HEK293 (cell line): ENCODE results near the gene NR2F1-AS1.

Source experiments
- BCL11B ChIP-seq: fragments of 450-650 bp; formaldehyde crosslinking; IDR thresholded peaks from 2 replicates; pipeline ENCODE4 v1.5.1; 2016; ENCODE audit warnings: low read depth, missing biosample characterization, missing genetic modification characterization
- EGR2 ChIP-seq: fragments of 450-650 bp; formaldehyde crosslinking; IDR thresholded peaks from 2 replicates; pipeline ENCODE4 v1.5.1; 2016; ENCODE audit warnings: low read depth, missing biosample characterization, missing genetic modification characterization
- FEZF1 ChIP-seq: fragments of 450-650 bp; formaldehyde crosslinking; IDR thresholded peaks from 2 replicates; pipeline ENCODE4 v1.5.1; 2016; ENCODE audit warnings: missing biosample characterization, missing genetic modification characterization
- IKZF3 ChIP-seq: fragments of 450-650 bp; IDR thresholded peaks from 2 replicates; pipeline ENCODE4 v1.5.0; 2018; ENCODE audit warnings: missing biosample characterization, mild to moderate bottlenecking, missing genetic modification characterization, moderate library complexity
- KLF16 ChIP-seq: fragments of 450-650 bp; formaldehyde crosslinking; IDR thresholded peaks from 2 replicates; pipeline ENCODE4 v1.5.1; 2017; ENCODE audit warnings: missing biosample characterization, missing genetic modification characterization
- KLF7 ChIP-seq: fragments of 450-650 bp; formaldehyde crosslinking; IDR thresholded peaks from 2 replicates; pipeline ENCODE4 v1.5.1; 2016; ENCODE audit warnings: missing biosample characterization, missing genetic modification characterization, borderline replicate concordance
- SCRT1 ChIP-seq: fragments of 450-650 bp; formaldehyde crosslinking; IDR thresholded peaks from 2 replicates; pipeline ENCODE4 v1.5.1; 2016; ENCODE audit warnings: missing biosample characterization, missing genetic modification characterization, borderline replicate concordance
- SP2 ChIP-seq: fragments of 450-650 bp; formaldehyde crosslinking; IDR thresholded peaks from 2 replicates; pipeline ENCODE4 v1.5.1; 2016; ENCODE audit warnings: missing biosample characterization, missing genetic modification characterization
- YY1 ChIP-seq: fragments of 450-650 bp; formaldehyde crosslinking; IDR thresholded peaks from 2 replicates; pipeline ENCODE4 v1.5.1; 2018; ENCODE audit warnings: missing biosample characterization, missing genetic modification characterization
- ZBTB17 ChIP-seq: fragments of 450-650 bp; formaldehyde crosslinking; IDR thresholded peaks from 2 replicates; pipeline ENCODE4 v1.5.1; 2016; ENCODE audit warnings: missing biosample characterization, missing genetic modification characterization
- ZBTB20 ChIP-seq: fragments of 450-650 bp; formaldehyde crosslinking; IDR thresholded peaks from 2 replicates; pipeline ENCODE4 v1.5.1; 2016; ENCODE audit warnings: missing biosample characterization, missing genetic modification characterization
- ZBTB8A ChIP-seq: fragments of 450-650 bp; formaldehyde crosslinking; IDR thresholded peaks from 2 replicates; pipeline ENCODE4 v1.5.1; 2016; ENCODE audit warnings: missing biosample characterization, missing genetic modification characterization
- ZEB2 ChIP-seq: fragments of 450-650 bp; formaldehyde crosslinking; IDR thresholded peaks from 2 replicates; pipeline ENCODE4 v1.5.1; 2016; ENCODE audit warnings: missing biosample characterization, missing genetic modification characterization
- ZIC2 ChIP-seq: fragments of 450-650 bp; formaldehyde crosslinking; IDR thresholded peaks from 2 replicates; pipeline ENCODE4 v1.5.1; 2016; ENCODE audit warnings: missing biosample characterization, missing genetic modification characterization
- ZNF202 ChIP-seq: fragments of 450-650 bp; formaldehyde crosslinking; IDR thresholded peaks from 2 replicates; pipeline ENCODE4 v1.5.1; 2016; ENCODE audit warnings: missing biosample characterization, missing genetic modification characterization, borderline replicate concordance
- ZNF292 ChIP-seq: fragments of 450-650 bp; formaldehyde crosslinking; IDR thresholded peaks from 2 replicates; pipeline ENCODE4 v1.5.1; 2016; ENCODE audit warnings: low read depth, missing biosample characterization, missing genetic modification characterization, borderline replicate concordance
- ZNF341 ChIP-seq: fragments of 450-650 bp; formaldehyde crosslinking; IDR thresholded peaks from 2 replicates; pipeline ENCODE4; 2016; ENCODE audit warnings: low read depth, missing biosample characterization, missing genetic modification characterization
- ZNF501 ChIP-seq: fragments of 450-650 bp; formaldehyde crosslinking; IDR thresholded peaks from 2 replicates; pipeline ENCODE4 v1.5.1; 2016; ENCODE audit warnings: missing biosample characterization, missing genetic modification characterization
- ZNF561 ChIP-seq: fragments of 450-650 bp; IDR thresholded peaks from 2 replicates; pipeline ENCODE4 v1.5.1; 2018; ENCODE audit warnings: missing biosample characterization, missing genetic modification characterization, borderline replicate concordance
- ZNF629 ChIP-seq: fragments of 450-650 bp; formaldehyde crosslinking; IDR thresholded peaks from 2 replicates; pipeline ENCODE4 v1.5.1; 2017; ENCODE audit warnings: missing biosample characterization, missing genetic modification characterization
- ZNF658 ChIP-seq: fragments of 450-650 bp; formaldehyde crosslinking; IDR thresholded peaks from 2 replicates; pipeline ENCODE4; 2016; ENCODE audit warnings: missing biosample characterization, missing genetic modification characterization
- ZNF660 ChIP-seq: fragments of 450-650 bp; IDR thresholded peaks from 2 replicates; pipeline ENCODE4 v1.5.1; 2018; ENCODE audit warnings: missing biosample characterization, mild to moderate bottlenecking, missing genetic modification characterization
- ZNF664 ChIP-seq: fragments of 450-650 bp; formaldehyde crosslinking; IDR thresholded peaks from 2 replicates; pipeline ENCODE4 v1.5.1; 2016; ENCODE audit warnings: missing biosample characterization, missing genetic modification characterization
- ZNF677 ChIP-seq: fragments of 450-650 bp; IDR thresholded peaks from 2 replicates; pipeline ENCODE4 v1.5.0; 2018; ENCODE audit warnings: missing biosample characterization, mild to moderate bottlenecking, missing genetic modification characterization, moderate library complexity
- ZNF692 ChIP-seq: fragments of 450-650 bp; formaldehyde crosslinking; IDR thresholded peaks from 2 replicates; pipeline ENCODE4 v1.5.1; 2016; ENCODE audit warnings: missing biosample characterization, missing genetic modification characterization
- ZNF76 ChIP-seq: fragments of 450-650 bp; formaldehyde crosslinking; IDR thresholded peaks from 2 replicates; pipeline ENCODE4; 2016; ENCODE audit warnings: low read depth, missing biosample characterization, missing genetic modification characterization, borderline replicate concordance
- ZNF768 ChIP-seq: fragments of 450-650 bp; formaldehyde crosslinking; IDR thresholded peaks from 2 replicates; pipeline ENCODE4 v1.5.1; 2018; ENCODE audit warnings: missing biosample characterization, mild to moderate bottlenecking, missing genetic modification characterization
- ZNF843 ChIP-seq: fragments of 450-650 bp; formaldehyde crosslinking; IDR thresholded peaks from 2 replicates; pipeline ENCODE4 v1.5.1; 2016; ENCODE audit warnings: missing biosample characterization, missing genetic modification characterization
- ZSCAN30 ChIP-seq: fragments of 450-650 bp; IDR thresholded peaks from 2 replicates; pipeline ENCODE4 v1.5.1; 2018; ENCODE audit warnings: missing biosample characterization, mild to moderate bottlenecking, missing genetic modification characterization, moderate library complexity
- TF ChIP-seq, protein P1 (sequence below): fragments of 450-650 bp; formaldehyde crosslinking; conservative IDR thresholded peaks from 2 replicates; pipeline ENCODE4 v1.5.1; 2016; ENCODE audit warnings: low read depth, missing biosample characterization, missing genetic modification characterization
- TF ChIP-seq, protein P2 (sequence below): fragments of 450-650 bp; formaldehyde crosslinking; IDR thresholded peaks from 2 replicates; pipeline ENCODE4 v1.5.1; 2016; ENCODE audit warnings: missing biosample characterization, missing genetic modification characterization, borderline replicate concordance
- TF ChIP-seq, protein P3 (sequence below): fragments of 450-650 bp; formaldehyde crosslinking; IDR thresholded peaks from 2 replicates; pipeline ENCODE4 v1.5.1; 2016; ENCODE audit warnings: missing biosample characterization, missing genetic modification characterization

The NR2F1-AS1 gene

DNA sequence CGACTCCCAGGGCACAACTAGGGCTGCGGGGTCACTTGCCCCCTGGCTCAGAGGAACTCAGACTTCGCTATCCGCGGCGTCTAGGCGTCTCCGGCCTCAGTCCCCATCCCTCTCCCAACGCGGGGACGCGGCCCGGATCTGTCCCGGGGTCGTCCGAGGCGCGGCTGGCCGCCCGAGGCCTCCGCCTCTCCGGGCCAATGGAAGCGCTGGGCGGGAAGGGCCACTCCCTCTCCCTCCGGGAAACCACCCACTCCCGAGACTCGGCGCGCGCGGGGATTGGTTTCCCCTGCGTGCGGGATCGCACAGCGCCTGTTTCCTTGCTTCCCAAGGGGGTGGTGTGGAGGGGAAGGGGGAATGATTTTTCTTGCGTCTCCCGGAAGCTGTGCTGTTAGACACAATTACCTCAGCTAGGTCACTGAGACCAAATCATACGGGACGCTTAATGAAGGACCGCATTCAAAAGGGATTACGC, 40.3 kb upstream of the NR2F1-AS1 start (continued):
- TF ChIP-seq, protein P1, sequence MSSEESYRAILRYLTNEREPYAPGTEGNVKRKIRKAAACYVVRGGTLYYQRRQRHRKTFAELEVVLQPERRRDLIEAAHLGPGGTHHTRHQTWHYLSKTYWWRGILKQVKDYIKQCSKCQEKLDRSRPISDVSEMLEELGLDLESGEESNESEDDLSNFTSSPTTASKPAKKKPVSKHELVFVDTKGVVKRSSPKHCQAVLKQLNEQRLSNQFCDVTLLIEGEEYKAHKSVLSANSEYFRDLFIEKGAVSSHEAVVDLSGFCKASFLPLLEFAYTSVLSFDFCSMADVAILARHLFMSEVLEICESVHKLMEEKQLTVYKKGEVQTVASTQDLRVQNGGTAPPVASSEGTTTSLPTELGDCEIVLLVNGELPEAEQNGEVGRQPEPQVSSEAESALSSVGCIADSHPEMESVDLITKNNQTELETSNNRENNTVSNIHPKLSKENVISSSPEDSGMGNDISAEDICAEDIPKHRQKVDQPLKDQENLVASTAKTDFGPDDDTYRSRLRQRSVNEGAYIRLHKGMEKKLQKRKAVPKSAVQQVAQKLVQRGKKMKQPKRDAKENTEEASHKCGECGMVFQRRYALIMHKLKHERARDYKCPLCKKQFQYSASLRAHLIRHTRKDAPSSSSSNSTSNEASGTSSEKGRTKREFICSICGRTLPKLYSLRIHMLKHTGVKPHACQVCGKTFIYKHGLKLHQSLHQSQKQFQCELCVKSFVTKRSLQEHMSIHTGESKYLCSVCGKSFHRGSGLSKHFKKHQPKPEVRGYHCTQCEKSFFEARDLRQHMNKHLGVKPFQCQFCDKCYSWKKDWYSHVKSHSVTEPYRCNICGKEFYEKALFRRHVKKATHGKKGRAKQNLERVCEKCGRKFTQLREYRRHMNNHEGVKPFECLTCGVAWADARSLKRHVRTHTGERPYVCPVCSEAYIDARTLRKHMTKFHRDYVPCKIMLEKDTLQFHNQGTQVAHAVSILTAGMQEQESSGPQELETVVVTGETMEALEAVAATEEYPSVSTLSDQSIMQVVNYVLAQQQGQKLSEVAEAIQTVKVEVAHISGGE (tag by site-specific recombination): peak; percentile 98
- TF ChIP-seq ZNF664 (tag by site-specific recombination) (peak; percentile 7; the same call in 1 of the 2 replicates), KLF7 (peak; percentile 52; the same call in 1 of the 2 replicates), ZSCAN30 (tag by site-specific recombination) (peak; percentile 58; the same call in 1 of the 2 replicates), KLF16 (tag by site-specific recombination) (peak; percentile 42; the same call in 1 of the 2 replicates), ZNF658 (no peak), IKZF3 (tag by site-specific recombination) (peak; percentile 100), SCRT1 (tag by site-specific recombination) (no peak), YY1 (tag by site-specific recombination) (no peak), ZNF660 (tag by site-specific recombination) (peak; percentile 84), ZBTB20 (peak; percentile 59; the same call in 1 of the 2 replicates), ZNF76 (tag by site-specific recombination) (peak; percentile 38; the same call in 1 of the 2 replicates), FEZF1 (tag by site-specific recombination) (0 out of 2 replicates have a peak, but pooled peaks have one; percentile 47), ZNF292 (tag by site-specific recombination) (no peak), ZEB2 (tag by site-specific recombination) (peak; percentile 85; the same call in 1 of the 2 replicates), SP2 (tag by site-specific recombination) (peak; percentile 91), ZIC2 (no peak; the same call in 1 of the 2 replicates), ZNF768 (no peak), ZNF561 (tag by site-specific recombination) (peak; percentile 49; the same call in 1 of the 2 replicates), ZNF341 (tag by site-specific recombination) (peak; percentile 80), ZBTB8A (tag by site-specific recombination) (peak; percentile 99), ZNF692 (tag by site-specific recombination) (no peak), ZNF629 (tag by site-specific recombination) (peak; percentile 80), ZNF843 (peak; percentile 48), BCL11B (tag by site-specific recombination) (peak; percentile 33; the same call in 1 of the 2 replicates), ZNF677 (no peak), ZNF202 (tag by site-specific recombination) (no peak), ZBTB17 (tag by site-specific recombination) (peak; percentile 85), EGR2 (tag by site-specific recombination) (peak; percentile 59), ZNF501 (tag by site-specific recombination) (peak; percentile 78; the same call in 1 of the 2 replicates)
- TF ChIP-seq, protein P2, sequence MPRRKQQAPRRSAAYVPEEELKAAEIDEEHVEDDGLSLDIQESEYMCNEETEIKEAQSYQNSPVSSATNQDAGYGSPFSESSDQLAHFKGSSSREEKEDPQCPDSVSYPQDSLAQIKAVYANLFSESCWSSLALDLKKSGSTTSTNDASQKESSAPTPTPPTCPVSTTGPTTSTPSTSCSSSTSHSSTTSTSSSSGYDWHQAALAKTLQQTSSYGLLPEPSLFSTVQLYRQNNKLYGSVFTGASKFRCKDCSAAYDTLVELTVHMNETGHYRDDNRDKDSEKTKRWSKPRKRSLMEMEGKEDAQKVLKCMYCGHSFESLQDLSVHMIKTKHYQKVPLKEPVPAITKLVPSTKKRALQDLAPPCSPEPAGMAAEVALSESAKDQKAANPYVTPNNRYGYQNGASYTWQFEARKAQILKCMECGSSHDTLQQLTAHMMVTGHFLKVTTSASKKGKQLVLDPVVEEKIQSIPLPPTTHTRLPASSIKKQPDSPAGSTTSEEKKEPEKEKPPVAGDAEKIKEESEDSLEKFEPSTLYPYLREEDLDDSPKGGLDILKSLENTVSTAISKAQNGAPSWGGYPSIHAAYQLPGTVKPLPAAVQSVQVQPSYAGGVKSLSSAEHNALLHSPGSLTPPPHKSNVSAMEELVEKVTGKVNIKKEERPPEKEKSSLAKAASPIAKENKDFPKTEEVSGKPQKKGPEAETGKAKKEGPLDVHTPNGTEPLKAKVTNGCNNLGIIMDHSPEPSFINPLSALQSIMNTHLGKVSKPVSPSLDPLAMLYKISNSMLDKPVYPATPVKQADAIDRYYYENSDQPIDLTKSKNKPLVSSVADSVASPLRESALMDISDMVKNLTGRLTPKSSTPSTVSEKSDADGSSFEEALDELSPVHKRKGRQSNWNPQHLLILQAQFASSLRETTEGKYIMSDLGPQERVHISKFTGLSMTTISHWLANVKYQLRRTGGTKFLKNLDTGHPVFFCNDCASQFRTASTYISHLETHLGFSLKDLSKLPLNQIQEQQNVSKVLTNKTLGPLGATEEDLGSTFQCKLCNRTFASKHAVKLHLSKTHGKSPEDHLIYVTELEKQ (tag by site-specific recombination): 0 out of 2 replicates have a peak, but pooled peaks have one; percentile 7
- TF ChIP-seq, protein P3, sequence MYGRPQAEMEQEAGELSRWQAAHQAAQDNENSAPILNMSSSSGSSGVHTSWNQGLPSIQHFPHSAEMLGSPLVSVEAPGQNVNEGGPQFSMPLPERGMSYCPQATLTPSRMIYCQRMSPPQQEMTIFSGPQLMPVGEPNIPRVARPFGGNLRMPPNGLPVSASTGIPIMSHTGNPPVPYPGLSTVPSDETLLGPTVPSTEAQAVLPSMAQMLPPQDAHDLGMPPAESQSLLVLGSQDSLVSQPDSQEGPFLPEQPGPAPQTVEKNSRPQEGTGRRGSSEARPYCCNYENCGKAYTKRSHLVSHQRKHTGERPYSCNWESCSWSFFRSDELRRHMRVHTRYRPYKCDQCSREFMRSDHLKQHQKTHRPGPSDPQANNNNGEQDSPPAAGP (tag by site-specific recombination): peak; percentile 61; the same call in 1 of the 2 replicates
